Measurements from ENCODE around the gene RMI2.

RMI2 gene

GRCh38 chr16:11393366-11393765, 48.1 kb downstream of the RMI2 start:
- H2BK120ac ChIP-seq (ENCODE audit: low read depth, low read length), result no peak overlapping the region
- no peak overlapping the region for H2BK15ac ChIP-seq (replicated peaks; ENCODE audit: low read depth)
- no peak overlapping the region for H3K18ac ChIP-seq (ENCODE audit: low read length)
- H3K27ac ChIP-seq (ENCODE audit: low read depth, low read length), result no peak overlapping the region
- H3K23ac ChIP-seq (ENCODE audit: low read length), result no peak overlapping the region
- no peaks in the 10 kb centered on the region for H3K36me3 ChIP-seq (ENCODE audit: control insufficient read depth, insufficient read depth, low read length)
- no peaks in the 10 kb centered on the region for H3K27me3 ChIP-seq (ENCODE audit: insufficient read depth, low read length, poor library complexity)
- H2BK5ac ChIP-seq (ENCODE audit: low read length), result no peak overlapping the region
- DNase-seq, result no peak
- H3K56ac ChIP-seq (ENCODE audit: low read length), result no peak overlapping the region
- no peak overlapping the region for H4K8ac ChIP-seq (ENCODE audit: low read depth, low read length)
- H4K5ac ChIP-seq (ENCODE audit: low read length), result no peak overlapping the region
- no peak overlapping the region for H3K9ac ChIP-seq (ENCODE audit: low read length)
- H3K4me2 ChIP-seq (ENCODE audit: low read length), result no peak overlapping the region
- H3K79me2 ChIP-seq (ENCODE audit: control insufficient read depth, insufficient read depth, low read length), result no peaks in the 10 kb centered on the region
- no peaks in the 10 kb centered on the region for H3K79me1 ChIP-seq (ENCODE audit: low read length)
- WGBS (ENCODE audit: extremely low coverage, insufficient coverage, low lambda C conversion rate), result no CpG with 5 or more reads among the region's 11 CpGs
- no peak overlapping the region for H3K4ac ChIP-seq (ENCODE audit: low read depth, low read length)
- no peak overlapping the region for H2AK5ac ChIP-seq (ENCODE audit: low read length)
- no peaks in the 10 kb centered on the region for H3K4me1 ChIP-seq (ENCODE audit: control insufficient read depth, low read depth, low read length)
- no peak overlapping the region for H3K4me3 ChIP-seq (ENCODE audit: low read length)

GRCh38 chr16:11393861-11394592, 48.8 kb downstream of the RMI2 start:
- no peak overlapping the region for H2BK120ac ChIP-seq (ENCODE audit: low read depth, low read length)
- H3K27ac ChIP-seq (ENCODE audit: low read depth, low read length), result no peak overlapping the region
- no peak overlapping the region for H3K56ac ChIP-seq (ENCODE audit: low read length)
- H3K79me2 ChIP-seq (ENCODE audit: control insufficient read depth, insufficient read depth, low read length), result no peaks in the 10 kb centered on the region
- H3K79me1 ChIP-seq (ENCODE audit: low read length), result no peaks in the 10 kb centered on the region
- H4K5ac ChIP-seq (ENCODE audit: low read length), result no peak overlapping the region
- no peak overlapping the region for H3K4me3 ChIP-seq (ENCODE audit: low read length)
- no peak for DNase-seq
- no peak overlapping the region for H3K9ac ChIP-seq (ENCODE audit: low read length)
- no peak overlapping the region for H3K18ac ChIP-seq (ENCODE audit: low read length)
- H3K27me3 ChIP-seq (ENCODE audit: insufficient read depth, low read length, poor library complexity), result no peaks in the 10 kb centered on the region
- no peaks in the 10 kb centered on the region for H3K4me1 ChIP-seq (ENCODE audit: control insufficient read depth, low read depth, low read length)
- no peak overlapping the region for H3K4ac ChIP-seq (ENCODE audit: low read depth, low read length)
- no CpG with 5 or more reads among the region's 10 CpGs for WGBS (ENCODE audit: extremely low coverage, insufficient coverage, low lambda C conversion rate)
- H2BK15ac ChIP-seq (replicated peaks; ENCODE audit: low read depth), result no peak overlapping the region
- H3K36me3 ChIP-seq (ENCODE audit: control insufficient read depth, insufficient read depth, low read length), result no peaks in the 10 kb centered on the region
- H2AK5ac ChIP-seq (ENCODE audit: low read length), result no peak overlapping the region
- no peak overlapping the region for H2BK5ac ChIP-seq (ENCODE audit: low read length)
- no peak overlapping the region for H3K4me2 ChIP-seq (ENCODE audit: low read length)
- H4K8ac ChIP-seq (ENCODE audit: low read depth, low read length), result no peak overlapping the region
- no peak overlapping the region for H3K23ac ChIP-seq (ENCODE audit: low read length)

- Histone ChIP-seq H3K27ac (ENCODE audit: low read depth, low read length) (no peak overlapping the region), H3K4ac (ENCODE audit: low read depth, low read length) (no peak overlapping the region), H2BK5ac (ENCODE audit: low read length) (no peak overlapping the region), H3K9ac (ENCODE audit: low read length) (no peak overlapping the region), H3K79me1 (ENCODE audit: low read length) (no peaks in the 10 kb centered on the region), H4K8ac (ENCODE audit: low read depth, low read length) (no peak overlapping the region), H3K4me1 (ENCODE audit: control insufficient read depth, low read depth, low read length) (no peaks in the 10 kb centered on the region), H3K4me3 (ENCODE audit: low read length) (no peak overlapping the region), H3K4me2 (ENCODE audit: low read length) (no peak overlapping the region), H3K27me3 (ENCODE audit: insufficient read depth, low read length, poor library complexity) (no peaks in the 10 kb centered on the region), H3K18ac (ENCODE audit: low read length) (no peak overlapping the region), H3K23ac (ENCODE audit: low read length) (no peak overlapping the region), H2AK5ac (ENCODE audit: low read length) (no peak overlapping the region), H3K36me3 (ENCODE audit: control insufficient read depth, insufficient read depth, low read length) (no peaks in the 10 kb centered on the region), H3K79me2 (ENCODE audit: control insufficient read depth, insufficient read depth, low read length) (no peaks in the 10 kb centered on the region), H2BK120ac (ENCODE audit: low read depth, low read length) (no peak overlapping the region), H3K56ac (ENCODE audit: low read length) (no peak overlapping the region), H2BK15ac (replicated peaks; ENCODE audit: low read depth) (no peak overlapping the region), H4K5ac (ENCODE audit: low read length) (no peak overlapping the region)
- DNase-seq, result no peak
- WGBS (ENCODE audit: extremely low coverage, insufficient coverage, low lambda C conversion rate), result no CpG with 5 or more reads among the region's 3 CpGs
Observed at GRCh38 chr16:11394593-11394960, 49.3 kb downstream of the RMI2 start.

- no peak overlapping the region for H3K18ac ChIP-seq (ENCODE audit: low read length)
- H3K4me3 ChIP-seq (ENCODE audit: low read length), result no peak overlapping the region
- H3K9ac ChIP-seq (ENCODE audit: low read length), result no peak overlapping the region
- no peak overlapping the region for H2AK5ac ChIP-seq (ENCODE audit: low read length)
- no peak overlapping the region for H3K4me2 ChIP-seq (ENCODE audit: low read length)
- H2BK120ac ChIP-seq (ENCODE audit: low read depth, low read length), result no peak overlapping the region
- H3K36me3 ChIP-seq (ENCODE audit: control insufficient read depth, insufficient read depth, low read length), result no peaks in the 10 kb centered on the region
- H3K79me1 ChIP-seq (ENCODE audit: low read length), result no peaks in the 10 kb centered on the region
- H3K56ac ChIP-seq (ENCODE audit: low read length), result no peak overlapping the region
- no peak overlapping the region for H3K4ac ChIP-seq (ENCODE audit: low read depth, low read length)
- no CpG with 5 or more reads among the region's 22 CpGs for WGBS (ENCODE audit: extremely low coverage, insufficient coverage, low lambda C conversion rate)
- no peak overlapping the region for H3K27ac ChIP-seq (ENCODE audit: low read depth, low read length)
- no peak overlapping the region for H2BK5ac ChIP-seq (ENCODE audit: low read length)
- no peak overlapping the region for H4K5ac ChIP-seq (ENCODE audit: low read length)
- H2BK15ac ChIP-seq (replicated peaks; ENCODE audit: low read depth), result no peak overlapping the region
- no peak overlapping the region for H4K8ac ChIP-seq (ENCODE audit: low read depth, low read length)
- H3K4me1 ChIP-seq (ENCODE audit: control insufficient read depth, low read depth, low read length), result no peaks in the 10 kb centered on the region
- no peak overlapping the region for H3K23ac ChIP-seq (ENCODE audit: low read length)
- no peaks in the 10 kb centered on the region for H3K79me2 ChIP-seq (ENCODE audit: control insufficient read depth, insufficient read depth, low read length)
- no peaks in the 10 kb centered on the region for H3K27me3 ChIP-seq (ENCODE audit: insufficient read depth, low read length, poor library complexity)
- no peak for DNase-seq
Observed at GRCh38 chr16:11395008-11395948, 50.0 kb downstream of the RMI2 start.

GRCh38 chr16:11395949-11396240, 50.6 kb downstream of the RMI2 start:
- Histone ChIP-seq H3K27ac (ENCODE audit: low read depth, low read length) (no peak overlapping the region), H3K27me3 (ENCODE audit: insufficient read depth, low read length, poor library complexity) (no peaks in the 10 kb centered on the region), H2BK15ac (replicated peaks; ENCODE audit: low read depth) (no peak overlapping the region), H2BK5ac (ENCODE audit: low read length) (no peak overlapping the region), H3K23ac (ENCODE audit: low read length) (no peak overlapping the region), H2AK5ac (ENCODE audit: low read length) (no peak overlapping the region), H3K18ac (ENCODE audit: low read length) (no peak overlapping the region), H3K4me1 (ENCODE audit: control insufficient read depth, low read depth, low read length) (no peaks in the 10 kb centered on the region), H3K4ac (ENCODE audit: low read depth, low read length) (no peak overlapping the region), H4K5ac (ENCODE audit: low read length) (no peak overlapping the region), H3K36me3 (ENCODE audit: control insufficient read depth, insufficient read depth, low read length) (no peaks in the 10 kb centered on the region), H4K8ac (ENCODE audit: low read depth, low read length) (no peak overlapping the region), H3K4me2 (ENCODE audit: low read length) (no peak overlapping the region), H3K56ac (ENCODE audit: low read length) (no peak overlapping the region), H3K9ac (ENCODE audit: low read length) (no peak overlapping the region), H2BK120ac (ENCODE audit: low read depth, low read length) (no peak overlapping the region), H3K79me1 (ENCODE audit: low read length) (no peaks in the 10 kb centered on the region), H3K79me2 (ENCODE audit: control insufficient read depth, insufficient read depth, low read length) (no peaks in the 10 kb centered on the region), H3K4me3 (ENCODE audit: low read length) (no peak overlapping the region)
- no CpG with 5 or more reads among the region's 3 CpGs for WGBS (ENCODE audit: extremely low coverage, insufficient coverage, low lambda C conversion rate)
- DNase-seq, result no peak

All from mesendoderm (in vitro differentiated cells).